ENCODE measurements around the gene DYDC1. TPM values are rescaled to one million over a fixed set of nuclear protein-coding genes. Genes with fewer than 3 reads are reported as not detected.

DYDC1 gene
- total and polyA plus RNA-seq, 2 of the 13 experiments (the other 11 are each of a cell fraction or from before 2014, with no cell fraction given) = not detected

GRCh38 chr10:80289451-80290287, 66.9 kb downstream of the DYDC1 start, which contains the start of gene MAT1A (continued):
- no peak for TF ChIP-seq ZNF839 (CRISPR knock-in tag; IDR thresholded peaks at IDR 0.05; ENCODE audit: borderline replicate concordance)
- TF ChIP-seq ZNF549 (CRISPR knock-in tag; IDR thresholded peaks at IDR 0.05) = no peak
- TF ChIP-seq ZMAT3 (CRISPR knock-in tag; conservative IDR thresholded peaks at IDR 0.05) = no peak; the same call in 1 of the 2 replicates
- no peak for TF ChIP-seq MEF2D (CRISPR knock-in tag; IDR thresholded peaks at IDR 0.05)
- no peak for TF ChIP-seq ETV6 (CRISPR knock-in tag; conservative IDR thresholded peaks at IDR 0.05)
- TF ChIP-seq ZNF451 (CRISPR knock-in tag; IDR thresholded peaks at IDR 0.05) = no peak
- no peak; the same call in 1 of the 2 replicates for TF ChIP-seq NR2C2 (CRISPR knock-in tag; IDR thresholded peaks at IDR 0.05; ENCODE audit: borderline replicate concordance)
- TF ChIP-seq ZNF598 (CRISPR knock-in tag; IDR thresholded peaks at IDR 0.05; ENCODE audit: borderline replicate concordance) = no peak
- TF ChIP-seq EEA1 (CRISPR knock-in tag; IDR thresholded peaks at IDR 0.05; ENCODE audit: borderline replicate concordance) = no peak
- TF ChIP-seq NR0B2 (CRISPR knock-in tag; IDR thresholded peaks at IDR 0.05) = peak; percentile 48; the same call in 1 of the 2 replicates
- TF ChIP-seq SRSF4 (IDR thresholded peaks at IDR 0.05; ENCODE audit: low read depth, low read length, poor library complexity, severe bottlenecking) = no peak
- TF ChIP-seq BRCA1 (CRISPR knock-in tag; IDR thresholded peaks at IDR 0.05) = no peak
- TF ChIP-seq PCBP1 (IDR thresholded peaks at IDR 0.05; ENCODE audit: borderline replicate concordance, low read depth, low read length) = no peak
- TF ChIP-seq ZBED4 (CRISPR knock-in tag; IDR thresholded peaks at IDR 0.05; ENCODE audit: borderline replicate concordance) = peak; percentile 21; the same call in 1 of the 2 replicates
- peak; percentile 57 for TF ChIP-seq HNF4A (CRISPR knock-in tag; IDR thresholded peaks at IDR 0.05)
- TF ChIP-seq SMYD3 (CRISPR knock-in tag; IDR thresholded peaks at IDR 0.05) = no peak
- peak; percentile 66 for TF ChIP-seq CTCF (CRISPR knock-in tag; IDR thresholded peaks at IDR 0.05)
- TF ChIP-seq MYPOP (CRISPR knock-in tag; IDR thresholded peaks at IDR 0.05) = peak; percentile 10; the same call in 1 of the 2 replicates
- no peak for TF ChIP-seq ZNF382 (CRISPR knock-in tag; IDR thresholded peaks at IDR 0.05; ENCODE audit: borderline replicate concordance)
- no peak for TF ChIP-seq ZNF354B (CRISPR knock-in tag; IDR thresholded peaks at IDR 0.05)
- TF ChIP-seq AKAP8 (CRISPR knock-in tag; IDR thresholded peaks at IDR 0.05) = no peak
- no peak for TF ChIP-seq KLF12 (CRISPR knock-in tag; IDR thresholded peaks at IDR 0.05; ENCODE audit: borderline replicate concordance)
- TF ChIP-seq GTF3A (CRISPR knock-in tag; conservative IDR thresholded peaks at IDR 0.05) = no peak

Measured in HepG2 (cell line).